HFFc6 (cell line): ENCODE data around the gene ATF3. TPM values are rescaled to one million over a fixed set of nuclear protein-coding genes. Genes with fewer than 3 reads are reported as not detected.

ENCODE experiments used
- DNase-seq: peaks from one replicate; pipeline ENCODE4 v3.0.0-alpha.2; 2018
- H3K27ac Mint-ChIP-seq: 2 replicates; pipeline ENCODE4 v1.8.0; 2020; ENCODE audit warnings: mild to moderate bottlenecking, mixed read lengths
- H3K27me3 Mint-ChIP-seq: 2 replicates; pipeline ENCODE4 v1.8.0; 2021; ENCODE audit warnings: mild to moderate bottlenecking, moderate library complexity, mixed read lengths; ENCODE audit not compliant: insufficient read depth
- H3K36me3 Mint-ChIP-seq: 2 replicates; pipeline ENCODE4 v1.8.0; 2021; ENCODE audit warnings: low read depth, mixed read lengths
- H3K4me1 Mint-ChIP-seq: 2 replicates; pipeline ENCODE4 v1.8.0; 2020; ENCODE audit warnings: low read depth, mixed read lengths
- H3K4me3 Mint-ChIP-seq: 2 replicates; pipeline ENCODE4 v1.8.0; 2020; ENCODE audit warnings: mild to moderate bottlenecking, moderate library complexity, mixed read lengths
- H3K9me3 Mint-ChIP-seq: 2 replicates; pipeline ENCODE4 v1.8.0; 2020; ENCODE audit warnings: mild to moderate bottlenecking, mixed read lengths
- total RNA-seq, 6 experiments: library from RNA; stranded (reverse); fragmentation: NEBNext Ultra II Directional; extraction: Animal tissue kit (Norgen Biotek cat#: 25700); gene quantifications; 2 replicates in 1 of 6; 3 replicates in 5 of 6; pipeline ENCODE4 v1.2.3, GENCODE V29; 2021
- TF ChIP-seq, protein P1 (sequence below): fragments of 200-600 bp; sonication (generic); IDR thresholded peaks from 2 replicates; pipeline ENCODE4 v1.5.0; 2021; ENCODE audit warnings: antibody characterized with exemption, mild to moderate bottlenecking

Gene ATF3
- total RNA-seq, 6 experiments from 2014 or later = 1.9 to 5.5 (median 4.8) TPM

DNA sequence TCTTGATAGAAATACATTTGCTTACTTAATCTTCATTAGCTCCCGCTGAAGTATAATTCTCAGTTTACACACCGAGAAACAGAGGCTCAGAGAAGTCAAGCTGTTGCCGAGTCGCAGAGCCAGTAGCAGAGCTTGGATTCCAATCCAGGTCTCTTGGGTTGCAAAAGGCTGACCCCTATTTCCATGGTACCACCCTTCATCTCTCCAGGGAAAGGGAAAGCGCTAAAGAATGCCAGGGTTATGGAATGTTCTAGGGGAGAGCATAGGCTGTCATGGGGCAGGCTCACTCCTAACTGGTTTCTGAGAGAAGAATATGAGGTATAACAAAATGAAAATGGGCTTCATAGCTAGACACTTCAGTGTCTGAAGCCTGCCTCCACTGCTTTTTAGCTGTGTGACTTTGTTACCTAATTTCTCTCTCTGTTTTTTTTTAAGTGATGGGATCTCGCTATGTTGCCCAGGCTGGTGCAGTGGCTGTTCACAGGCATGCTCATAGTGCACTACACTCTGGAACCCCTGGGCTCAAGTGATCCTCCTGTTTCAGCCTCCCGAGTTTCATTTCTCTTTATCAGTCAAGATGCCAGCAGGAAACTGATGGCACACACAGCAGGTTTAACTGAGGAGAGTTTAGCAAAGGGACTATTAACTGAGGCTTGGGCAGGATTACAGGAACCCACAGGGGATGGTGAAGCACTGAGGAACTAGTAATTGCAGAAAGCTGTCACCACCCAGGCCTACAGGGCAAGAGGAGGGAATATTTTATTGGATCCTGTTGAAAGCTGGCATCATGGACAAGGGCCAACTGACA is 25.5 kb upstream of the ATF3 start:
- H3K9me3 Mint-ChIP-seq = no peaks in the 10 kb centered on the region
- no peak overlapping the region for H3K4me3 Mint-ChIP-seq
- no peak overlapping the region for H3K27ac Mint-ChIP-seq
- TF ChIP-seq, protein P1, sequence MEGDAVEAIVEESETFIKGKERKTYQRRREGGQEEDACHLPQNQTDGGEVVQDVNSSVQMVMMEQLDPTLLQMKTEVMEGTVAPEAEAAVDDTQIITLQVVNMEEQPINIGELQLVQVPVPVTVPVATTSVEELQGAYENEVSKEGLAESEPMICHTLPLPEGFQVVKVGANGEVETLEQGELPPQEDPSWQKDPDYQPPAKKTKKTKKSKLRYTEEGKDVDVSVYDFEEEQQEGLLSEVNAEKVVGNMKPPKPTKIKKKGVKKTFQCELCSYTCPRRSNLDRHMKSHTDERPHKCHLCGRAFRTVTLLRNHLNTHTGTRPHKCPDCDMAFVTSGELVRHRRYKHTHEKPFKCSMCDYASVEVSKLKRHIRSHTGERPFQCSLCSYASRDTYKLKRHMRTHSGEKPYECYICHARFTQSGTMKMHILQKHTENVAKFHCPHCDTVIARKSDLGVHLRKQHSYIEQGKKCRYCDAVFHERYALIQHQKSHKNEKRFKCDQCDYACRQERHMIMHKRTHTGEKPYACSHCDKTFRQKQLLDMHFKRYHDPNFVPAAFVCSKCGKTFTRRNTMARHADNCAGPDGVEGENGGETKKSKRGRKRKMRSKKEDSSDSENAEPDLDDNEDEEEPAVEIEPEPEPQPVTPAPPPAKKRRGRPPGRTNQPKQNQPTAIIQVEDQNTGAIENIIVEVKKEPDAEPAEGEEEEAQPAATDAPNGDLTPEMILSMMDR = no peak
- H3K4me1 Mint-ChIP-seq = peaks cover 7% of the 10 kb centered on the region
- H3K36me3 Mint-ChIP-seq = no peaks in the 10 kb centered on the region
- DNase-seq = no peak
- H3K27me3 Mint-ChIP-seq = peaks cover 52% of the 10 kb centered on the region

DNA sequence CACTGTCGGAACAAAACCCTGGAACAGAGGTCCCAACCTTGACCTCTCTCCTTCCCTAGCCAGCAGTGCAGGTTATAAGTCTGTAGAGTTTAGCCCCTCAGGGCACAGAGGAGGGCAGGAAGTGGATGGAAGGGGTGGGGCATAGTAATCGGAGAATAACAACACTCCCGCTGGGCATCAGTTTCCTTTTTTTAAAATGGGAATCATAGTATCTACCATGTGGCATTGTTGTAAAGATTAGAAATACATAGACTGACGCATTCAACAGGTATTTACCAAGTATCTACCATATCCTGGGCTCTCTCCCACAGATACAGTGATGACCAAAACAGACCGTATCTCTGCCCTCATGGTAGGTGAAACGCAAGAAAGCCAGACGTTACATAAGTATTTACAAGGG is 24.9 kb upstream of the ATF3 start:
- Mint-ChIP-seq H3K9me3 (no peaks in the 10 kb centered on the region), H3K27ac (no peak overlapping the region), H3K27me3 (peaks cover 55% of the 10 kb centered on the region), H3K36me3 (no peaks in the 10 kb centered on the region), H3K4me3 (no peak overlapping the region), H3K4me1 (peaks cover 7% of the 10 kb centered on the region)
- no peak for DNase-seq
- TF ChIP-seq, protein P1 = no peak

GRCh38 chr1:212584092-212584886 is 24.3 kb upstream of the ATF3 start:
- H3K27ac Mint-ChIP-seq = no peak overlapping the region
- H3K4me1 Mint-ChIP-seq = peaks cover 7% of the 10 kb centered on the region
- H3K9me3 Mint-ChIP-seq = no peaks in the 10 kb centered on the region
- H3K4me3 Mint-ChIP-seq = no peak overlapping the region
- no peaks in the 10 kb centered on the region for H3K36me3 Mint-ChIP-seq
- TF ChIP-seq, protein P1 = no peak
- no peak for DNase-seq
- H3K27me3 Mint-ChIP-seq = peaks cover 55% of the 10 kb centered on the region

DNA sequence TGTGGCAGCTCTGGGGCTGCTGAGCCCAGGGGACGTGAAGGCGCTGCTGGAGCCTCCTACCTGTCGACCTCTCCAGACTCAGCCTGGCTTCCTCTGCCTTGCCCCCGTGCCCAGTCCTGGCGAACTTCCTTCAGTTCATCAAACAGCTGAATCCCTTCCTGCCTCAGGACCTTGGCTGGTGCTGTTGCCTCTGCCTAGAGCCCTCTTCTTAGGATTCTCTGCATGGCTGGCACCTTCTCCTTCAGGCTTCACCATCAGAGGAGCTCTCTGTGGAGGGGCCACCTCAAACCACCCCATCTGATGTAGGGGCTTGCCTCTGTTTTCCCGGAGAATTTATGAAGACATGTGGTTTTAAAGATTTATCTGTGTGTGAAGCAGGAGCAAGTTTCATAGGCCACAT is 23.4 kb upstream of the ATF3 start:
- H3K4me3 Mint-ChIP-seq = no peak overlapping the region
- H3K27me3 Mint-ChIP-seq = peaks cover 63% of the 10 kb centered on the region
- H3K36me3 Mint-ChIP-seq = no peaks in the 10 kb centered on the region
- TF ChIP-seq, protein P1 = no peak
- no peak for DNase-seq
- no peaks in the 10 kb centered on the region for H3K9me3 Mint-ChIP-seq
- no peak overlapping the region for H3K27ac Mint-ChIP-seq
- peaks cover 3% of the 10 kb centered on the region for H3K4me1 Mint-ChIP-seq

DNA sequence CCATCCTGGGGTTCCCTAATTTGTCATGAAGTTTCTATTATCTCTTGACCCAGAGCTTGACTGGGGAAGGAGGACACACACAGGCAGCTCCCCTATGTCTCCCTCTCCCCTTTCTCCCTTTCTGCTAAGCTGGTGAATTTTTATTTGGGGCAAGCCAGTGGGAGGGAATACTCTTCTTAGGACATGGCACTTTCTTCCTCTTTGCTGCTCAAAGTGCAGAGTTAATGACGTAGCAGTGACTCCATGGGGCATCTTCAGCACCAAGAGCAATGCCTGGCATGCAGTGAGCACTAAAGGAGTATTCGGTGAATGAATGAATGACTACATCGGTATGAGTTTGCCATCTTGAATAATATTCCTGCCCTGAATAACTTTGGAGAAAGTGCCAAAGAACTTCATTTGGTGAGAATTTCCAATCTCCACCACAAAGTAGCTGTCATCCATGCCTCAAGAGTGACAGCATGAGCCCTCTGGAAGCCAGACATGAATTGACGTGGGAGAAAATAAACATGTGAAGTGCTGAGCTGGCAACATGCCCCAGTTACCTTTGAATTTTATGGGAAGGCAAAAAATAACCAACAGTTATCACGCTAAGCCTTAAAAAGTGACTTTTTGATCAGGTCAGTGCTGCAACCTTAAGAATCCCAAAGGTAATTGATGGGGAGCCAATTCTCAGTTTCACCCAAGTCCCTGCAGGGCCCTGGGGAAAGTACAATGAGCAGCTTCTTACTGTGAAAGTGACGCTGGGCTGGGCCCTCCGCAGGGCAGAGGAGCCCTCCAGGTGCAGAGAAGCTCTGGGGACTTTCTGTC is 22.1 kb upstream of the ATF3 start:
- no peaks in the 10 kb centered on the region for H3K9me3 Mint-ChIP-seq
- H3K27ac Mint-ChIP-seq = no peak overlapping the region

More for the DNA sequence above, 22.1 kb upstream of the ATF3 start:
- TF ChIP-seq, protein P1 = no peak
- H3K4me1 Mint-ChIP-seq = no peaks in the 10 kb centered on the region
- H3K36me3 Mint-ChIP-seq = no peaks in the 10 kb centered on the region
- no peak overlapping the region for H3K4me3 Mint-ChIP-seq
- DNase-seq = no peak
- peaks cover 75% of the 10 kb centered on the region for H3K27me3 Mint-ChIP-seq
